ENCODE results near the gene CYP26A1.

DNA sequence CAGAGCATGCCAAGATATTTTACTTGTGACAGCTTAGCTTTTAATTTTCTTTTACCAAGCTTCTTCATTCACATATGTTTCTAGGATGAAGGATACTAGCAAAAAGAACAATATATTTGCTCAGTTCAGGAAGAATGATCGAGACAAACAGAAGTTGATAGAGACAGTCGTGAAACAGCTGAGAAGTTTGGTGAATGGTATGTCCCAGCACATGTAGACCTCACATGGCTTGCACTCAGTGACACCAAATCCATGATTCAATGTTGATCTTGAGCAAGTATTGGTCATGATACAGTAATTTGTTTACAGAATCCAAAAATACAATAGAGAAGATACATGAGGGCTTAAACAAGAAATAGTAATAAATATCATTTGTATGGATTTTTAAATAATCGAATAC is 15.6 kb upstream of the CYP26A1 start:
- no peak for TF ChIP-seq CTCF (conservative IDR thresholded peaks at IDR 0.05; ENCODE audit: low read length)
- TF ChIP-seq EZH2phosphoT487 (IDR thresholded peaks at IDR 0.05; ENCODE audit: borderline replicate concordance) = no peak

Measured in Loucy (cell line).